ENCODE results near the gene SLC22A8.

DNA sequence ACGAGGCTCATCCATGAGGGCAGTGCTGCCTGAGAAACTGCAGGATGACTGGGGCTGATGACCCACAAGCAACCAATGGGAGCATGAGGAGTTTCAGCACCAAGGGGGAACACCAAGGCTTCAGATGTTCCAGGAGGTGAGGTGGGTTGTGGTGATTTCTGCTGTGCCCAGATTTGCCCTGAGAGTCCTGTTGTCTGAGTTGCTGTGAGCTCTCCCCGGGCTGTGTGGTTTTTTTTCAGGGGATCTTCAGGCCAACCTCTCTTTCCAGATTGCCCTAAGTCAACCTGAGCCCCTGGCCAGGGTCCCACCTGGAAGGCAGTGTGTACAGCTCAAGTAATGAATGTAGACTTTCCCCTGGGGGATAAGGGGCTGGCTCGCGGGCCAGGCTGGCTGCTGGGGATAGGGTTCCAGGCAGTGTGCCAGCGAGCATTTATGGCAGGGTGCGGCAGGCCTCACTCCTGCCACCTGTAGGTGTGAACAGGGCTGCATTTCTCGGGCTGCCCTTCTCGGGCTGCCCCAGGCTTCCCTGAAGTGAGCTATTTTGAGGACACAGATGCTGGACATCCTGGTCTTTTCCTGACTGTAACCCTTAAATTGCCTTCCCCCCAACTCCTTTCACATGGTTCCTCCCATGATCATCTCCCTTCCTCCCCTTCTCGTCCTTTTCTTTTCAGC is 40.7 kb downstream of the SLC22A8 start:
- TF ChIP-seq RAD21 (CRISPR knock-in tag; IDR thresholded peaks at IDR 0.05) (0 out of 2 replicates have a peak, but pooled peaks have one; percentile 34), POLR2A (IDR thresholded peaks at IDR 0.05; ENCODE audit: insufficient read depth in 1 of 2, low read depth in 2 of 2, low read length in 2 of 2) (no peak), ELF1 (CRISPR knock-in tag; IDR thresholded peaks at IDR 0.05) (no peak), TOE1 (CRISPR knock-in tag; IDR thresholded peaks at IDR 0.05) (no peak), SCMH1 (CRISPR knock-in tag; IDR thresholded peaks at IDR 0.05; ENCODE audit: borderline replicate concordance) (no peak), PAWR (CRISPR knock-in tag; IDR thresholded peaks at IDR 0.05; ENCODE audit: borderline replicate concordance) (no peak), SP1 (IDR thresholded peaks at IDR 0.05) (no peak), SP1 (CRISPR knock-in tag; IDR thresholded peaks at IDR 0.05) (no peak), SOX6 (IDR thresholded peaks at IDR 0.05) (no peak), SOX6 (CRISPR knock-in tag; IDR thresholded peaks at IDR 0.05) (no peak), ZNF788 (CRISPR knock-in tag; IDR thresholded peaks at IDR 0.05; ENCODE audit: borderline replicate concordance) (no peak)
- TF ChIP-seq, protein P1, sequence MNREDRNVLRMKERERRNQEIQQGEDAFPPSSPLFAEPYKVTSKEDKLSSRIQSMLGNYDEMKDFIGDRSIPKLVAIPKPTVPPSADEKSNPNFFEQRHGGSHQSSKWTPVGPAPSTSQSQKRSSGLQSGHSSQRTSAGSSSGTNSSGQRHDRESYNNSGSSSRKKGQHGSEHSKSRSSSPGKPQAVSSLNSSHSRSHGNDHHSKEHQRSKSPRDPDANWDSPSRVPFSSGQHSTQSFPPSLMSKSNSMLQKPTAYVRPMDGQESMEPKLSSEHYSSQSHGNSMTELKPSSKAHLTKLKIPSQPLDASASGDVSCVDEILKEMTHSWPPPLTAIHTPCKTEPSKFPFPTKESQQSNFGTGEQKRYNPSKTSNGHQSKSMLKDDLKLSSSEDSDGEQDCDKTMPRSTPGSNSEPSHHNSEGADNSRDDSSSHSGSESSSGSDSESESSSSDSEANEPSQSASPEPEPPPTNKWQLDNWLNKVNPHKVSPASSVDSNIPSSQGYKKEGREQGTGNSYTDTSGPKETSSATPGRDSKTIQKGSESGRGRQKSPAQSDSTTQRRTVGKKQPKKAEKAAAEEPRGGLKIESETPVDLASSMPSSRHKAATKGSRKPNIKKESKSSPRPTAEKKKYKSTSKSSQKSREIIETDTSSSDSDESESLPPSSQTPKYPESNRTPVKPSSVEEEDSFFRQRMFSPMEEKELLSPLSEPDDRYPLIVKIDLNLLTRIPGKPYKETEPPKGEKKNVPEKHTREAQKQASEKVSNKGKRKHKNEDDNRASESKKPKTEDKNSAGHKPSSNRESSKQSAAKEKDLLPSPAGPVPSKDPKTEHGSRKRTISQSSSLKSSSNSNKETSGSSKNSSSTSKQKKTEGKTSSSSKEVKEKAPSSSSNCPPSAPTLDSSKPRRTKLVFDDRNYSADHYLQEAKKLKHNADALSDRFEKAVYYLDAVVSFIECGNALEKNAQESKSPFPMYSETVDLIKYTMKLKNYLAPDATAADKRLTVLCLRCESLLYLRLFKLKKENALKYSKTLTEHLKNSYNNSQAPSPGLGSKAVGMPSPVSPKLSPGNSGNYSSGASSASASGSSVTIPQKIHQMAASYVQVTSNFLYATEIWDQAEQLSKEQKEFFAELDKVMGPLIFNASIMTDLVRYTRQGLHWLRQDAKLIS (CRISPR knock-in tag; IDR thresholded peaks at IDR 0.05) = no peak
- TF ChIP-seq, protein P2, sequence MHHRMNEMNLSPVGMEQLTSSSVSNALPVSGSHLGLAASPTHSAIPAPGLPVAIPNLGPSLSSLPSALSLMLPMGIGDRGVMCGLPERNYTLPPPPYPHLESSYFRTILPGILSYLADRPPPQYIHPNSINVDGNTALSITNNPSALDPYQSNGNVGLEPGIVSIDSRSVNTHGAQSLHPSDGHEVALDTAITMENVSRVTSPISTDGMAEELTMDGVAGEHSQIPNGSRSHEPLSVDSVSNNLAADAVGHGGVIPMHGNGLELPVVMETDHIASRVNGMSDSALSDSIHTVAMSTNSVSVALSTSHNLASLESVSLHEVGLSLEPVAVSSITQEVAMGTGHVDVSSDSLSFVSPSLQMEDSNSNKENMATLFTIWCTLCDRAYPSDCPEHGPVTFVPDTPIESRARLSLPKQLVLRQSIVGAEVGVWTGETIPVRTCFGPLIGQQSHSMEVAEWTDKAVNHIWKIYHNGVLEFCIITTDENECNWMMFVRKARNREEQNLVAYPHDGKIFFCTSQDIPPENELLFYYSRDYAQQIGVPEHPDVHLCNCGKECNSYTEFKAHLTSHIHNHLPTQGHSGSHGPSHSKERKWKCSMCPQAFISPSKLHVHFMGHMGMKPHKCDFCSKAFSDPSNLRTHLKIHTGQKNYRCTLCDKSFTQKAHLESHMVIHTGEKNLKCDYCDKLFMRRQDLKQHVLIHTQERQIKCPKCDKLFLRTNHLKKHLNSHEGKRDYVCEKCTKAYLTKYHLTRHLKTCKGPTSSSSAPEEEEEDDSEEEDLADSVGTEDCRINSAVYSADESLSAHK (CRISPR knock-in tag; IDR thresholded peaks at IDR 0.05; ENCODE audit: borderline replicate concordance) = no peak
- TF ChIP-seq, protein P3, sequence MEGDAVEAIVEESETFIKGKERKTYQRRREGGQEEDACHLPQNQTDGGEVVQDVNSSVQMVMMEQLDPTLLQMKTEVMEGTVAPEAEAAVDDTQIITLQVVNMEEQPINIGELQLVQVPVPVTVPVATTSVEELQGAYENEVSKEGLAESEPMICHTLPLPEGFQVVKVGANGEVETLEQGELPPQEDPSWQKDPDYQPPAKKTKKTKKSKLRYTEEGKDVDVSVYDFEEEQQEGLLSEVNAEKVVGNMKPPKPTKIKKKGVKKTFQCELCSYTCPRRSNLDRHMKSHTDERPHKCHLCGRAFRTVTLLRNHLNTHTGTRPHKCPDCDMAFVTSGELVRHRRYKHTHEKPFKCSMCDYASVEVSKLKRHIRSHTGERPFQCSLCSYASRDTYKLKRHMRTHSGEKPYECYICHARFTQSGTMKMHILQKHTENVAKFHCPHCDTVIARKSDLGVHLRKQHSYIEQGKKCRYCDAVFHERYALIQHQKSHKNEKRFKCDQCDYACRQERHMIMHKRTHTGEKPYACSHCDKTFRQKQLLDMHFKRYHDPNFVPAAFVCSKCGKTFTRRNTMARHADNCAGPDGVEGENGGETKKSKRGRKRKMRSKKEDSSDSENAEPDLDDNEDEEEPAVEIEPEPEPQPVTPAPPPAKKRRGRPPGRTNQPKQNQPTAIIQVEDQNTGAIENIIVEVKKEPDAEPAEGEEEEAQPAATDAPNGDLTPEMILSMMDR (CRISPR knock-in tag; IDR thresholded peaks at IDR 0.05) = peak; percentile 60

All from HepG2 (cell line).